GM19025 (cell line): ENCODE results near the gene RGS3.
"Not testable (repeated sequence)": the region's sequence is repeated elsewhere in the genome, so short reads cannot be mapped to it uniquely, and the experiment has no call there.

Source experiments
- ATAC-seq: cut with Tn5 transposase; IDR thresholded peaks from one replicate; pipeline ENCODE4 v1.9.1; 2021; ENCODE audit warnings: mild to moderate bottlenecking, low read depth, moderate library complexity; ENCODE audit not compliant: unreplicated experiment

The RGS3 gene

GRCh38 chr9:113485761-113486115 lies 22.2 kb downstream of the RGS3 start:
- ATAC-seq, result no peak

GRCh38 chr9:113486327-113486726 lies 22.8 kb downstream of the RGS3 start:
- no peak for ATAC-seq

- no peak for ATAC-seq
These were observed 24.5 kb downstream of the RGS3 start for GRCh38 chr9:113488071-113488470.

DNA sequence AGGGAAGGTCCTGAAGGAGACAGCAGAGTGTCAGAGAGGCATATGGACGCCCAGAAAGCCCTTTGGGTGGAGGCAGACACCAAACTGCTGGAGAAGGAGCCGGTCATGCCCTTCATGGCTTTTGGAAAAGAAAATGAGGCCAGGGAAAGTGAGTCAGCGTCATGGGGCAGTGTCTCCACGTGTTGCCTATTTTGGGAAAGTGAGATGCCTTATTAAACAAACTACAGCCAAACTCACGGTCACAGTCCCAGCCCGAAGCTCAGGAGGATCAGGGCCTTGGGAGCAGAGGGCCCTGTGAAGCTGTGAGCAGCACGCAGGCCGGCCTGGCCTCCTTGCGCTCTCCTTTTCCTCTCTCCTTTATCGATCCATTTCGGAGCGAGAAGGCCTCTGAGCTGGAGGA lies 25.0 kb downstream of the RGS3 start:
- no peak for ATAC-seq

DNA sequence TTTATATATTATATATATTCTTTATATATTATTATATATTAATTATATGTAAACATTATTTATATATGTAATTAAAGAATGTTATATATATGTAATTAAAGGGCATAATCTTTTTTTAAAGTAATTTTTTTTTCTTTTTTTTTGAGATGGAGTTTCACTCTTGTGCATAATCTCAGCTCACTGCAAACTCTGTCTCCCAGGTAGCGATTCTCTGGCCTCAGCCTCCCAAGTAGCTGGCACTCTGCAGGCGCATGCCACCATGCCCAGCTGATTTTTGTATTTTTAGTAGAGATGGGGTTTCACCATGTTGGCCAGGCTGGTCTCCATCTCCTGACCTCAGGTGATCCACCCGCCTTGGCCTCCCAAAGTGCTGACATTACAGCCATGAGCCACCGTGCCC lies 27.6 kb downstream of the RGS3 start:
- ATAC-seq, result not testable (repeated sequence)

DNA sequence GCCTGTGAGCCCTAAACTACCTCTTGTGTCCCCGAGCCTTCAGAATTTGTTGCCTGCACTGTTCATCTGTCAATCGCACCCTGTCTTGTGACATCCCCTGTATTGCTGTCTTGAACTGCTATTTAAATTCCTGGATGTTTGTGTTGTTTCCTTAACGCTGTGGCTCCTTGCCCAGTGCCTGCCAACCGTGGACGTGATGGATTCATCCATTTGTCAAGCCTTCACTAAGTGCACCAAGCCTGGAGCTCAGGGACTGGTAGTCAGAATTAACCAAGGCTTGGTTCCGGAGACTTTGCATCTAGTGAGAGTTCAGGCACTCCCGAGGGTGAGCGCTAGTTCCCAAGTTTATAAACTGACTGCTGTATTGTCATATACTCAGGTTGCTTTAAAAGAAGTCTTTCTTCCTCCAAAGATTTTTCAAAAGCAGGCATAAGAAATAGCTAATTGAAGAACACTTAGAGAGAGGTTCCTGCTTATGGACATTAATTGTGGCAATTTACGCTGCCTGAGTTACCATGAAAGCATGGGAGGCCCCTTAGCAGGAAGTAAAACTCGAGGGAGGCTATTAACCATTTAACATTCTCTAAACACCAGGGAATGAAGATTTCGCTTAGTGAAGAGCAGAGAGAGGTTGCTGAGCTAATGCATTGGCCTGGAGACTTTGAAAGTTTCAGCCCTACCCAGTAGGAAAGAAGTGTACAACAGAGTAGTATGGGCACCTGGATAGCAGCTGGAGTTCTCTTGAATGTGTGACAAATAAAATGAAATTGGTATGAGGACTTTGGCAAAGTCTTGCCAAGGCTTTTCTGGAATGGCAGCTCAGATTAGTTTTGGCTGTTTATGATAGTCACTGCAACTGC lies 29.0 kb downstream of the RGS3 start:
- no peak for ATAC-seq

- ATAC-seq, result no peak
These were observed 29.6 kb downstream of the RGS3 start for GRCh38 chr9:113493203-113493520.

DNA sequence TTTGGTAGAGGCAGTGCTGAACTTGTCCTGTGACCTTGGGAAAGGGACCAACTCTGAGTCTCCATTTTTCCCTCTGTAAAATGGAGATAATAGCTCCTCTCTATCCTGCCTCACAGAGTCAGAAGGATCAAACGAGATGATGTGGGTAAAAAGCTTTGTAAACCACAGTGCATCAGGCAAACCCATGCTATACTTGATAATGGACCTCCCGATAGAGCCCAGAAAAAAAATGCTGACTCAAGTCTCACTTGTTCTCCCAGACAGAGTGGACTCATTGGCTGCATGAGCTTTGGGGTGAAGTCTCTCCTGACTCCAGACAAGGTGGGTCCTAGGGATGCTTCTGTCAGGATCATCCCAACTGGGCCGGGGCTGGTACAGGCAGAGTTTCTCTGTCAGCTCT lies 32.0 kb downstream of the RGS3 start:
- no peak for ATAC-seq

GRCh38 chr9:113497051-113497450 lies 33.5 kb downstream of the RGS3 start:
- ATAC-seq, result no peak

DNA sequence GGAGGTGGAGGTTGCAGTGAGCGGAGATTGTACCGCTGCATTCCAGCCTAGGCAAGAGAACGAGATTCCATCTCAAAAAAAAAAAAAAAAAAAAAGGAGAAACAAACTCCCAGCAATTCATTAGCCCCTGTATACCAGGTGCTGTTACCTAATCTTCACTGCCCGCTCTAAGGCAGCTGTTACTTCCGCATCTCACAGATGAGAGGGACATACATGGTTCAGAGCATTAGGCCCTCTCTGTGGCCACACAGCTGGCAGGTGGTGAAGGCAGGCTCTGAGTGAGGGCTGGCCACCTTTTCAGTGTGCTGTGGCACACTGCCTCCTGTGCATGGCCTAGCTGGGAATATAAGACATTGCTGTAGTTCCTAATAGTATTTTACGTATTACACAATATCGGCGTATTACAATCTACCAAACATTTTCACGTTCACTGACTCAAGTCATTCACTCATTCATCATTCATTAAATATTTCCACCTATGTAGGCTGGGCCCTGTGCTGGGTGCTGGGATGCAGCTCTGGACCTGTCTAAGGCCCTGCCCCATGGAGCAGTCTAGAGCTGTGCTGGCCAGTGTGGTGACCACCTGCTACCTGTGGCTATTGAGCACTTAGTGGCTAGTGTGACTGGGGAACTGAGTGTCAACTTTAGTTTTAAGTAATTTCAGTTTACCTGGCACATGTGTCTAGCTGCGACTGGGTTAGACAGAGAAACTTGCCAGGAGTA lies 35.8 kb downstream of the RGS3 start:
- ATAC-seq, result no peak

GRCh38 chr9:113499876-113500497 lies 36.5 kb downstream of the RGS3 start:
- ATAC-seq, result no peak

- no peak for ATAC-seq
These were observed 37.7 kb downstream of the RGS3 start for GRCh38 chr9:113501129-113501686.

DNA sequence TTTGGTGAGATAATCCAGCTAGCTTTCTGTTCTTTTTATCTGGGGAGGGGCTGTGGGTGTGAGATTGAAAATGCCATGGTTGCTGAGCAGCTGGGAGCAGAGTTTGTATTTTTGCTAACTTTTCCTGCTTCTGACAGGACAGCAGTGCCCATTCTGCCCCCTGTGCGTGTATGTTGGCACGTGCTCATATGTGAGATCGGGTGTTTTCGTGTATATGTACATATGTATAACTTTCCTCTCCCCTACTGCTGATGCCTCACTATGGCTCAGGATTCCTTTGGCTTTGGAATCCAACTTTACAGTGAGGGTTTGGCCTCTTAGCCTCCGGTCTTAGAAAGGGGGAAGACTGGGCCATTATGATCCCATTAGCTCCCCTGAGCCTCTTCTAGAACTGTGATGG lies 38.3 kb downstream of the RGS3 start:
- no peak for ATAC-seq

- ATAC-seq, result no peak
These were observed 39.0 kb downstream of the RGS3 start for GRCh38 chr9:113502427-113503034.

DNA sequence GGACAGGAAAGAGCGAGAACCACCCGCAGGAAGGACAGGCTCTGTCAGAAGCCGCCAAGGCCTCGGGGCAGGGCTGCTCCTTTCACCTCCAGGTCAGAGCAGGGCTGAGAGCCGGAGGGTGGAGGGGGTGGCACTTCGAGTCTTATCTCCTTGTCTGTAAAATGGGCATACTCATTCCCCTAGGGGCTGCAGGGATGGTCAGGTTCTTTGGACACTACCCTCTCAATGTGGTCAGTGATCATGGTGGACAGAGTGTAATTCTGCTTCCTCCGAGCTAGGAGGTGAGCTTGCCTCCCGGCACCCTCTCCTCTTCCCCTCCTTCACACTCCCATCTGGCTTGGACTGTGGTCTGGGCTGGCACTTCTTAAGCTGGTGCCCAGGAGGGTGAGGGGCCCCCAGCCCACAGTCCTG lies 39.6 kb downstream of the RGS3 start:
- no peak for ATAC-seq

DNA sequence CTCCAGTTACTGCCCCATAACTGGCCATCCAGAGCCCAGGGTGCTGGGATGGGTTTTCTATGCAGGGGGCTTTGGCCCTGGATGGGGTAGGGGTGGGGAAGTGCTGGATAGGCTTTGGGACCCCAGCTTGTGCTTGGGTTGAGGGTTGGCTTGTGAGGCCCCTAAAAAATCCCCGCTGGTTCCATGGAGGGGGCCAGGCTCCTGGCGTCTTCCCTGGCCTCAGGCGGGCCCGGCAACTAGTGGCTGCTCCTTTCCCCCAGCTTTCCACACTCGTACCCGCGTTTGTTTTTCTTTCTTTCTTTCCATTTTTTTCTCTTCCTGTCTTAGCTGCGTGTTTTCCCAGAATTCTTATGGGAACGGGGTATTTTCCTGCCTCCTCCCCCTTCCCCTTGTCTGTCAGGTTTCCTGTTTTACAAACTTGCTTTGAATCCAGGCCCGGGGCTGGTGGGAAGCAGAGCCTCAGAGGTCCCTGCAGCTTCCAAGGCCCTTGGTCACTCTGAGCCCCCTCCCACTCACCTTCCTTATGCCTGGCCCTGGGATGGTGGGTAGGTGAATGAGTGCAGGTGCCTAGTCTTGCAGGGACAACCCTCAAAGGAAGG lies 40.2 kb downstream of the RGS3 start:
- ATAC-seq, result no peak

DNA sequence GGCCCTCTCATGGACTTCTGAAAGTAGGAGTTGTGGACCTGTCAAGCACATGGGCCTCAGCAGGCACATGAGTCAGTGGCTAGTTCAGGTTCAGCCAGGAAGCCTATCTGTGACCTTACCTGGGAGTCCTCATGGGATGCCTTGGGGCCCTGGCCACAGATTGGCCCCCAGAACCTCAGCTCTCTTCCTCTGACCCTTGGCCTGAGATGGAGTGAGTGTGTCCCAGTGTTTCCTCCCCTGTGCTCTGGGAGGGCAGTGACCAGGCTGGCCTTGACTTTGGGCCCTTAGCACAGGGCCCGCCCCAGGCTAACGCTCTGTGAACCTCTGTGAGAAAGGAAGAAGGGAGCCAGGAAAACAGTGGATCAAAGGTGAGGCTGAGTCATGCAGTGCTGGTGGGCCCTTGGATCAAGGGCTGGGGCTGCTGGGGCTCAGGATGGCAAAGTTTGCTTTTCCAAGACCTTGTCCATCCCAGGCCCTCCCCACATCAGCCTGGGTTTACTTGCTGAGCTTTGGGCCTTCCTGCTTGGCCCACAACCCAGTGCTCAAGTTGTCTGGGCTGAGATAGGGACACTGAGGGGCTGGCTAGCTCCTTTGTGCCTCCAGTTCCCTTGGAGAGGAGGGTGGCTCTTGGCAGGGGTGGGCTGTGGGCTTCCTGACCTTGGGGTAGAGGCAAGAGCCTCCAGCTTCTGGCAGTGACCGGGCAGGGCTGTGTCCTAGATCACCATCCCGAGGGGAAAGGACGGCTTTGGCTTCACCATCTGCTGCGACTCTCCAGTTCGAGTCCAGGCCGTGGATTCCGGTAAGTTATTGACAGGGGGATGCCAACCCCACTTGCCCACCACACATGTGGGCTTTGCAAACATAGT lies 41.4 kb downstream of the RGS3 start:
- no peak for ATAC-seq

DNA sequence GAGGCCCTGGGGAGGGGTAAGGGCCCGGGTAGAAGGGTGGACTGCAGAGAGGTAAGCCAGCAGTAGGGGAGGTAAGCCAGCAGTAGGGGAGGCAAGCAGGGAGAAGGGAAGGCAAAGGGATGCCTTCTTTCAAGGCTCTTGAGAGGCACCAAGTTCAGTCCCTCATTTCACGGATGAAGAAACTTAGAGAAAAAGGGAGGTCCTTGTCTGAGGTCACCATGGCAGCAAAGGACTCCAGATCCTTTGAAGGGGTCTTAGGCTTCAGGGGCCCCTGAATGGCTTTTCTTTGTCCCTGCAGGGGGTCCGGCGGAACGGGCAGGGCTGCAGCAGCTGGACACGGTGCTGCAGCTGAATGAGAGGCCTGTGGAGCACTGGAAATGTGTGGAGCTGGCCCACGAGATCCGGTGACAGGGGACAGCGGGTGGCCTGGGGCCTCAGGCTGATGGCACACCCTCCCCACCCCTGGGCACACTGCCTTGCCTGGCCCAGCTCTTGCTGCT lies 42.6 kb downstream of the RGS3 start:
- no peak for ATAC-seq

- ATAC-seq, result no peak
These were observed 43.7 kb downstream of the RGS3 start for GRCh38 chr9:113507256-113507655.
